IMR-90 (cell line): Measurements from ENCODE around the gene LDLRAD4. TPM values are rescaled to one million over a fixed set of nuclear protein-coding genes. Genes with fewer than 3 reads are reported as not detected.

Experiments used
- ATAC-seq: fragments of 200-7000 bp; cut with Tn5 transposase; 2 replicates; pipeline ENCODE4 v1.9.1; 2020; ENCODE audit warnings: low read depth, mild to moderate bottlenecking, moderate library complexity
- BruUV-seq: library from RNA; stranded (reverse); fragments of 400-500 nt; replicated peaks from 2 replicates; lab custom pipeline; 2021; lab: Mats Ljungman, UMichigan
- CTCF ChIA-PET: fragments of 300-600 bp; formaldehyde crosslinking; extraction: SDS; loops from one replicate; lab custom pipeline; 2021; ENCODE audit warnings: antibody characterized with exemption; lab: Yijun Ruan, JAX
- POLR2A ChIA-PET: fragments of 300-600 bp; sonication (Branson Sonifier 250); formaldehyde crosslinking; loops from one replicate; lab custom pipeline; 2022; ENCODE audit warnings: antibody characterized with exemption; ENCODE audit not compliant: unreplicated experiment; lab: Charles Lee
- DNase-seq: peaks from one replicate; pipeline ENCODE4 v3.0.0; 2013
- H2AFZ ChIP-seq: replicated peaks from 2 replicates; pipeline ENCODE3; 2013; ENCODE audit warnings: low read length, mild to moderate bottlenecking; ENCODE audit not compliant: poor library complexity
- H2AK5ac ChIP-seq: 2 replicates; pipeline ENCODE4 v1.6.1; 2013; ENCODE audit warnings: low read depth, low read length, inconsistent platforms
- H2AK9ac ChIP-seq: replicated peaks from 2 replicates; pipeline ENCODE3; 2013; ENCODE audit warnings: mild to moderate bottlenecking, low read depth, low read length, moderate library complexity; ENCODE audit not compliant: poor library complexity
- H2BK120ac ChIP-seq: 2 replicates; pipeline ENCODE4 v1.6.1; 2013; ENCODE audit warnings: low read depth, low read length, inconsistent platforms
- H2BK15ac ChIP-seq: 3 replicates; pipeline ENCODE4 v1.6.1; 2013; ENCODE audit warnings: low read depth, low read length, inconsistent platforms
- H2BK20ac ChIP-seq: 2 replicates; pipeline ENCODE4 v1.6.1; 2013; ENCODE audit warnings: low read depth, mild to moderate bottlenecking, inconsistent platforms, low read length, moderate library complexity
- H2BK5ac ChIP-seq: 2 replicates; pipeline ENCODE4 v1.6.1; 2013; ENCODE audit warnings: mild to moderate bottlenecking, low read depth, low read length, inconsistent platforms; ENCODE audit not compliant: poor library complexity, severe bottlenecking
- H3K14ac ChIP-seq: replicated peaks from 2 replicates; pipeline ENCODE4 v1.6.1; 2013; ENCODE audit warnings: low read depth, low read length, inconsistent platforms
- H3K18ac ChIP-seq: 2 replicates; pipeline ENCODE4 v1.6.1; 2013; ENCODE audit warnings: low read depth, low read length, control low read depth
- H3K23ac ChIP-seq: 2 replicates; pipeline ENCODE4 v1.6.1; 2013; ENCODE audit warnings: low read depth, low read length, inconsistent platforms
- H3K27ac ChIP-seq: 2 replicates; pipeline ENCODE4 v1.5.1; 2013; ENCODE audit warnings: mild to moderate bottlenecking, control low read depth, low read length; ENCODE audit not compliant: insufficient read depth
- H3K27me3 ChIP-seq: 2 replicates; pipeline ENCODE4 v1.6.1; 2013; ENCODE audit warnings: low read length; ENCODE audit not compliant: control insufficient read depth, insufficient read depth
- H3K36me3 ChIP-seq: 2 replicates; pipeline ENCODE4 v1.6.1; 2013; ENCODE audit warnings: low read length, mixed read lengths; ENCODE audit not compliant: control insufficient read depth, insufficient read depth
- H3K4ac ChIP-seq: 2 replicates; pipeline ENCODE4 v1.6.1; 2013; ENCODE audit warnings: low read depth, low read length, inconsistent platforms
- H3K4me1 ChIP-seq: 2 replicates; pipeline ENCODE4 v1.6.1; 2013; ENCODE audit warnings: low read length, mixed read lengths; ENCODE audit not compliant: control insufficient read depth, insufficient read depth
- H3K4me2 ChIP-seq: 2 replicates; pipeline ENCODE4 v1.6.1; 2013; ENCODE audit warnings: low read depth, mild to moderate bottlenecking, control low read depth, low read length, moderate library complexity
- H3K4me3 ChIP-seq: 2 replicates; pipeline ENCODE4 v1.5.1; 2013; ENCODE audit warnings: low read depth, mild to moderate bottlenecking, control low read depth, low read length, moderate library complexity; ENCODE audit not compliant: insufficient read depth
- H3K56ac ChIP-seq: 2 replicates; pipeline ENCODE4 v1.6.1; 2013; ENCODE audit warnings: low read length, inconsistent platforms; ENCODE audit not compliant: insufficient read depth; ENCODE audit errors: extremely low read depth
- H3K79me1 ChIP-seq, 2 experiments: 2 replicates each; pipeline ENCODE4 v1.6.1; 2013; ENCODE audit warnings: low read length in 2 of 2, inconsistent platforms in 1 of 2, low read depth in 1 of 2
- H3K9ac ChIP-seq: 2 replicates; pipeline ENCODE4 v1.6.1; 2013; ENCODE audit warnings: low read depth, low read length, control low read depth
- H3K9me1 ChIP-seq: 2 replicates; pipeline ENCODE4 v1.6.1; 2013; ENCODE audit warnings: low read length, inconsistent platforms; ENCODE audit not compliant: insufficient read depth
- H3K9me3 ChIP-seq: 2 replicates; pipeline ENCODE4 v1.6.1; 2013; ENCODE audit warnings: low read length; ENCODE audit not compliant: control insufficient read depth, insufficient read depth
- H4K20me1 ChIP-seq: 2 replicates; pipeline ENCODE4 v1.6.1; 2013; ENCODE audit warnings: low read length, inconsistent platforms; ENCODE audit not compliant: insufficient read depth
- H4K5ac ChIP-seq: 2 replicates; pipeline ENCODE4 v1.6.1; 2013; ENCODE audit warnings: mild to moderate bottlenecking, low read depth, low read length, control low read depth
- H4K8ac ChIP-seq, 2 experiments: 2 replicates each; pipeline ENCODE4 v1.6.1; 2013; ENCODE audit warnings: low read depth in 2 of 2, low read length in 2 of 2, control low read depth in 1 of 2, inconsistent platforms in 1 of 2
- H4K91ac ChIP-seq: 2 replicates; pipeline ENCODE4 v1.6.1; 2013; ENCODE audit warnings: low read depth, low read length, inconsistent platforms; ENCODE audit not compliant: insufficient read depth
- BHLHE40 ChIP-seq: fragments of 150-350 bp; IDR thresholded peaks from 2 replicates; pipeline ENCODE4 v1.6.1; 2016; ENCODE audit warnings: mild to moderate bottlenecking, low read depth, low read length
- CEBPB ChIP-seq: IDR thresholded peaks from 2 replicates; pipeline ENCODE4 v1.6.1; 2012; ENCODE audit warnings: low read depth, low read length, improper control_type of control experiment
- CHD1 ChIP-seq: IDR thresholded peaks from 2 replicates; pipeline ENCODE4 v1.6.1; 2012; ENCODE audit warnings: low read depth, low read length, improper control_type of control experiment
- CTCF ChIP-seq: conservative IDR thresholded peaks from 2 replicates; pipeline ENCODE4 v1.5.1; 2012; ENCODE audit warnings: mild to moderate bottlenecking, low read depth, low read length, improper control_type of control experiment
- ELK1 ChIP-seq: fragments of 150-350 bp; IDR thresholded peaks from 2 replicates; pipeline ENCODE4 v1.6.1; 2016; ENCODE audit warnings: low read depth, mild to moderate bottlenecking, low read length, moderate library complexity, borderline replicate concordance
- FOS ChIP-seq: fragments of 150-350 bp; IDR thresholded peaks from 2 replicates; pipeline ENCODE4 v1.6.1; 2016; ENCODE audit warnings: low read depth, low read length
- MAFK ChIP-seq: IDR thresholded peaks from 2 replicates; pipeline ENCODE4 v1.6.1; 2012; ENCODE audit warnings: low read depth, low read length, improper control_type of control experiment
- MAZ ChIP-seq: IDR thresholded peaks from 2 replicates; pipeline ENCODE4 v1.6.1; 2012; ENCODE audit warnings: low read depth, mild to moderate bottlenecking, low read length, improper control_type of control experiment, moderate library complexity, borderline replicate concordance
- MXI1 ChIP-seq: IDR thresholded peaks from 2 replicates; pipeline ENCODE4 v1.6.1; 2012; ENCODE audit warnings: low read depth, mild to moderate bottlenecking, low read length, moderate library complexity, borderline replicate concordance
- NFE2L2 ChIP-seq: fragments of 150-350 bp; IDR thresholded peaks from 2 replicates; pipeline ENCODE4 v1.6.1; 2016; ENCODE audit warnings: low read depth, mild to moderate bottlenecking, low read length
- POLR2A ChIP-seq: IDR thresholded peaks from 2 replicates; pipeline ENCODE4 v1.6.1; 2012; ENCODE audit warnings: mild to moderate bottlenecking, low read depth, low read length
- RAD21 ChIP-seq: IDR thresholded peaks from 2 replicates; pipeline ENCODE4 v1.6.1; 2012; ENCODE audit warnings: low read length, improper control_type of control experiment
- RCOR1 ChIP-seq: IDR thresholded peaks from 2 replicates; pipeline ENCODE4 v1.6.1; 2012; ENCODE audit warnings: mild to moderate bottlenecking, low read length, improper control_type of control experiment; ENCODE audit not compliant: insufficient replicate concordance
- RFX5 ChIP-seq: IDR thresholded peaks from 2 replicates; pipeline ENCODE4 v1.8.0; 2012; ENCODE audit warnings: low read depth, mild to moderate bottlenecking, low read length, moderate library complexity
- SMC3 ChIP-seq: fragments of 150-350 bp; IDR thresholded peaks from 2 replicates; pipeline ENCODE4 v1.6.1; 2016; ENCODE audit warnings: low read depth, mild to moderate bottlenecking, antibody characterized with exemption, low read length, moderate library complexity
- WGBS, 2 experiments: methylation state at CpG; one replicate each; pipeline versions ENCODE4 v1.1.5 to v1.1.7; 2013; ENCODE audit warnings: missing lambda C conversion rate in 2 of 2; ENCODE audit not compliant: insufficient read length in 1 of 2; ENCODE audit errors: extremely low coverage in 2 of 2; 5-methylcytosine and 5-hydroxymethylcytosine counted together
- dilution Hi-C: fragments of 300-500 bp; cut with HindIII; formaldehyde crosslinking; loops from one replicate; pipeline ENCODE4 v1.14.3; 2018; ENCODE audit warnings: low sequenced_read_pairs; ENCODE audit not compliant: unreplicated experiment
- in situ Hi-C: fragments of 300-500 bp; cut with MboI; formaldehyde crosslinking; loops from 3 replicates; pipeline ENCODE4 v1.14.3; 2019; ENCODE audit warnings: low sequenced_read_pairs, inconsistent platforms, mixed read lengths
- intact Hi-C: fragments of 100-400 bp; cut with micrococcal nuclease; formaldehyde crosslinking; loops from 2 replicates; pipeline ENCODE4 v1.10.0; 2022
- polyA plus RNA-seq, 3 experiments: library from polyadenylated mRNA; depleted of rRNA; stranded (reverse); fragments of >200 nt; gene quantifications; 2 replicates each; pipeline ENCODE4 v1.2.3, GENCODE V29; 2012; ENCODE audit warnings: low replicate concordance in 1 of 3
- total RNA-seq: library from RNA; depleted of rRNA; stranded (reverse); fragments of >200 nt; gene quantifications from 2 replicates; pipeline ENCODE4 v1.2.3, GENCODE V29; 2012
- TF ChIP-seq, protein P1 (sequence below): fragments of 150-350 bp; IDR thresholded peaks from 2 replicates; pipeline ENCODE4 v1.6.1; 2017; ENCODE audit warnings: mild to moderate bottlenecking, antibody characterized with exemption, low read length, low read depth

The LDLRAD4 gene
- total and polyA plus RNA-seq, 2 of the 4 experiments (the other 2 are of a cell fraction) = not detected

GRCh38 chr18:13429016-13429415, 210.5 kb downstream of the LDLRAD4 start:
- no peak overlapping the region for H4K91ac ChIP-seq
- no peak overlapping the region for H4K5ac ChIP-seq
- no peak overlapping the region for H2BK5ac ChIP-seq
- no peak overlapping the region for H2BK20ac ChIP-seq
- H3K23ac ChIP-seq = no peak overlapping the region
- H2AFZ ChIP-seq = no peak overlapping the region
- no peak overlapping the region for H3K18ac ChIP-seq
- no peak overlapping the region for H2BK120ac ChIP-seq
- H2AK5ac ChIP-seq = no peak overlapping the region
- no peak for ATAC-seq
- BruUV-seq = no TSS peak
- in situ Hi-C loops (no loop called here), intact Hi-C loops (no loop called here), dilution Hi-C loops (no loop called here)
- CTCF ChIA-PET = no interaction called here
- H4K20me1 ChIP-seq = no peaks in the 10 kb centered on the region
- H3K4ac ChIP-seq = no peak overlapping the region
- no peak overlapping the region for H4K8ac ChIP-seq
- no peaks in the 10 kb centered on the region for H3K9me3 ChIP-seq
- WGBS, 2 experiments = 49% methylated on average over 4 of the region's 5 CpGs; no CpG with 5 or more reads in 1 of the 2 experiments
- H3K9ac ChIP-seq = no peak overlapping the region
- no peak for TF ChIP-seq SMC3
- TF ChIP-seq MAFK = no peak
- TF ChIP-seq RCOR1 = no peak
- TF ChIP-seq NFE2L2 = no peak
- no peak for TF ChIP-seq BHLHE40
- TF ChIP-seq, protein P1, sequence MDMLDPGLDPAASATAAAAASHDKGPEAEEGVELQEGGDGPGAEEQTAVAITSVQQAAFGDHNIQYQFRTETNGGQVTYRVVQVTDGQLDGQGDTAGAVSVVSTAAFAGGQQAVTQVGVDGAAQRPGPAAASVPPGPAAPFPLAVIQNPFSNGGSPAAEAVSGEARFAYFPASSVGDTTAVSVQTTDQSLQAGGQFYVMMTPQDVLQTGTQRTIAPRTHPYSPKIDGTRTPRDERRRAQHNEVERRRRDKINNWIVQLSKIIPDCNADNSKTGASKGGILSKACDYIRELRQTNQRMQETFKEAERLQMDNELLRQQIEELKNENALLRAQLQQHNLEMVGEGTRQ = no peak
- TF ChIP-seq ELK1 = no peak
- TF ChIP-seq MXI1 = no peak
- no peak for TF ChIP-seq CTCF
- no peak for TF ChIP-seq CEBPB
- TF ChIP-seq POLR2A = no peak
- TF ChIP-seq CHD1 = no peak
- no peak for TF ChIP-seq MAZ
- no peak for TF ChIP-seq RAD21
- no peak for TF ChIP-seq RFX5
- no peak for TF ChIP-seq FOS
- H3K4me3 ChIP-seq = no peak overlapping the region
- H3K27me3 ChIP-seq = no peaks in the 10 kb centered on the region
- no peak overlapping the region for H3K27ac ChIP-seq
- no peaks in the 10 kb centered on the region for H3K36me3 ChIP-seq
- no peaks in the 10 kb centered on the region for H3K79me1 ChIP-seq
- POLR2A ChIA-PET = no interaction called here
- no peaks in the 10 kb centered on the region for H3K4me1 ChIP-seq
- H2AK9ac ChIP-seq = no peak overlapping the region
- H3K9me1 ChIP-seq = no peaks in the 10 kb centered on the region
- H3K14ac ChIP-seq = no peak overlapping the region
- DNase-seq = no peak
- no peak overlapping the region for H2BK15ac ChIP-seq
- no peak overlapping the region for H3K56ac ChIP-seq
- H3K4me2 ChIP-seq = no peak overlapping the region
